ENCODE results near the gene ADGRL3.

ADGRL3 gene

GRCh38 chr4:61277785-61278760, 77.9 kb downstream of the ADGRL3 start:
- no peak for DNase-seq (ENCODE audit: low read depth in 2 of 2)

DNA sequence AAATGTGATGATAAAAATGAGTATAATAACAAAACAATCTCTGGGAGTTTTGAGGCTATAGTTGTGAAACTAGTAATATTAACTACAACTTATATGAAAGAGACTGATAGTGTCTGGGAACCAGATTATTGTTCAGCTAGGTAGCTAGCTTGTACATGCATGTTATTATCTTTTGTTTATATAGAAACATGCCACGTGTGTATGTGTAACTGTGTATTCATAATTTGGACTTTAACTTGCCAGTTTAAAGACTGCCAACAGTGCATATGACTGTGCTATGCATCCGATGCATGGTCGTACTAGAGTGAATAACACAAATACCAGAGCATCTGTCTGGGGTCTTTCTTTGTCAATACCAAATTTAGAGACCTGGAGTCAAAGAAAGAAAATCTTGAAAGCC, 92.2 kb downstream of the ADGRL3 start:
- no peak for DNase-seq (ENCODE audit: low read depth in 2 of 2)

DNA sequence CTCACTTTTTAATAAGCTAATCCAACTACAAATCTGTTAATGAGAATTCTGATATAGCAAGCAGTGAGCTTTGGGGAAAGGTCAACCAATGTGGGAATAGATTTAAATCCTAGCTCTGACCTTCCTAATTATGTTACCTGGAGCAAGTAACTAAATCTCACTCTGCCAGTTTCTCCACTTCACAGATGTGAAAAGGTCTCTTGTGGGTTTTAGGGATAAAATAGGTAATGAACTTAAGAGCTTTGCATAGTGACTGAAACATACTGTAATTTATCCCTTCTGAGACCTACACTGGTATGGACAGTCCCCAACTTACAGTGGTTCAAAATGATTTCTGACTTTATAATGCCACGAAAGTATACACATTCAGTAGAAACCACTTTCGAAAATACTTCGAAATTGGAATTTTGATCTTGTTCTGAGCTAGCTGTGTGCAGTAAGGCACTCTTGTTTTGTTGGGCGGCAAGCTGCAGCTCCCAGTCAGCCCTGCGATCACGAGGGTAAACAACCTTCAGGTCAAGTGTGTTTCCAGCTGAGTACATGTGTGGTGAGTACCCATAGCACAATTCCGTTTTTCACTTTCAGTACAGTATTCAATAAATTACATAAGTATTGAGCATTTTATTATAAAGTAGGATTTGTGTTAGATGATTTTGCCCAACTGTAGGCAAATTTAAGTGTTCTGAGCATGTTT, 93.7 kb downstream of the ADGRL3 start:
- no peak for DNase-seq (ENCODE audit: low read depth in 2 of 2)

GRCh38 chr4:61294936-61295335, 94.8 kb downstream of the ADGRL3 start:
- DNase-seq (ENCODE audit: low read depth in 2 of 2) = no peak

- no peak for DNase-seq (ENCODE audit: low read depth in 2 of 2)
These were observed 96.0 kb downstream of the ADGRL3 start for GRCh38 chr4:61296144-61296543.

- DNase-seq (ENCODE audit: low read depth in 2 of 2) = no peak
These were observed 98.1 kb downstream of the ADGRL3 start for GRCh38 chr4:61298178-61298740.

DNA sequence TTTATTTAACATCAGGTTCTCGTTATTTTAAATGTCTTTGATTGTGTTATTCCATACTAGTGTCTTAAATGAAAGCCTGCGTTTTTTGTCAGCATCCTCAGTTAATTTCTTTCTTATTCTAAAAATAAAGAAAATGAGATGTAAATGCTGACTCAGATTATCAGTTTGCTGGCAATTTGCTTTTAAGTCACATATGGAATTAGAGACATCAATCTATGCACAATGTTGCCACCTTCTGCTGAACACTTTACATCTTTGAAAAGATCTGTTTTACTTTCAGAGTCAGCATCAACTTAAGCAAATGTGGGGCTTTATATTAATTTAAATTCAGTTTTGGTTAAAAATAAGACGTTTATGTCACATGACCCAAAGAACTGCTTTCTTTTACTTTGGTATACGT, 99.2 kb downstream of the ADGRL3 start:
- DNase-seq (ENCODE audit: low read depth in 2 of 2) = no peak

DNA sequence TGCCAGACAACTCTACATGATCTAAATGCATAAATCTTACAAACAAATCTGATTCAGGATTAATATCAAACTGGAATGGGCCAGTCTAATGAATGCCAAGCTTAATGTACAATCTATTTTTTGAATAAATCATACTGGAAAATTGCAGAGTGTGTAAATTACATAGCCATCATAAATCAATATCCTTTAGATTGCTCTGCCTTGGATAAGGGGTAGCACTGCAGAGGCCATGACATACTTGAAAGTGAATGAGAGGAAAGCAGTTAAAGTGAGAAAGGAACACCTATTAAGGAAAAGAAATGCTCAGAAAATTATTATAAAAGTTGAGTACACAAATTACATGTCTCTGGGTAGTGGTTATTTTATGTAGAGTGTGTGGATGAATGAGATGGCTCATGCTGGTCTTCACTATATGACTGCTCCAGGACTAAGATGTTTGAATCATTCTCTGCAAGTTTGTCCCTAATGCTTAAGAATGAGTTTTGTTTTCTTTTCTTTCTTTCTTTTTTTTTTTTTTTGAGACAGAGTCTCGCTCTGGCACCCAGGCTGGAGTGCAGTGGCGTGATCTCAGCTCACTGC, 100.2 kb downstream of the ADGRL3 start:
- DNase-seq (ENCODE audit: low read depth in 2 of 2) = no peak

- no peak for DNase-seq (ENCODE audit: low read depth in 2 of 2)
These were observed 101.1 kb downstream of the ADGRL3 start for GRCh38 chr4:61301271-61301670.

- no peak for DNase-seq (ENCODE audit: low read depth in 2 of 2)
These were observed 107.9 kb downstream of the ADGRL3 start for GRCh38 chr4:61308033-61308432.

GRCh38 chr4:61309616-61310015, 109.5 kb downstream of the ADGRL3 start:
- no peak for DNase-seq (ENCODE audit: low read depth in 2 of 2)

DNA sequence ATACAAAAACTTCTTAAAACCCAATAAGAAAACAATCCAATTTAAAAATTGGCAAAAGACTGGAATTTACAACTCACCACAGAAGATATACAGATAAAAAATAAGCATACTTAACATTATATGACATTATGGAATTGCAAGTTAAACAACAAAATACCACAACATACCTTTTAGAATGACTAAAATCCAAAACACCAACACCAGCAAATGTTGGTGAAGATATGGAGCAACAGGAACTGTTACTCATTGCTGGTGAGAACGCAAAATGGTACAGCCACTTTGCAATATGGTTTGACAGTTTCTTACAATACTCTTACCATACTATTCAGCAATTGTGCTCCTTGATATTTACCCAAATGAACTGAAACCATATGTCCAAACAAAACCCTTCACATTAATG, 112.4 kb downstream of the ADGRL3 start:
- no peak for DNase-seq (ENCODE audit: low read depth in 2 of 2)

DNA sequence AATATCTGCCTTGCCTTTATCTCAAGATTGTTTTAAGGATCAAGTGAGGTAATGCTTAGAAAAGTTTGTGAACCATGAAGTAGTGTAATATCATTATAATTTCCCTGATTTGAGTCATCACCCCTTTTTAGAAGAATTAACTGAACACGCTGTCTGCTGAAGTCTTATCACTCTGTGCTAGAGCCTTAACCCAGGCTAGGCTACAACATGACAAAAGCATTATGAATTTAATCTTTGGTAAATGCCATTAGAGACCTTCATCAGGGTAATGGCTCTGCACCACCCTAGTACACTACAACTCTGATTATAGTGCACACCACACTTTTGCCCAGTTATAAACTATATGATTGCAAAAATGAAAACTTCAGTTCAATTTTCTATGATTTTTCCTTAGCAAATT, 118.3 kb downstream of the ADGRL3 start:
- no peak for DNase-seq (ENCODE audit: low read depth in 2 of 2)

DNA sequence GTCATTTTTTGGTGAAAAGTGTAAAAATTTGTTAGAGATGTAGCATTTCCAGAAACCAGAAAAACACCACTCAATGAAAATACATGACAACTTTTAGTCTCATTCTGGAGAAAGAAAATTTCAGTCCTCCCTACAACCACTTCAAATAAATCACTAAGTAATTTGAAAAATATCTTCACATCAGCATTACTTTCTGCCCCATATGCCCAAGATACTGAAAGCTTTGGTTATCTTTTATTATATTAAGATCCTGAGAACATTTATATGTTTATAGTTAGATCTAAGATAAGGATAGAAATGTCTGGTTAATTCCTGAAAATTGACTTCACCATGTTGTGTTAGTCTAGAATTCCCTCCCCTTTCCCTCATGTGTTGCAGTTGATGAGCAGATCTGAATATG, 119.0 kb downstream of the ADGRL3 start:
- no peak for DNase-seq (ENCODE audit: low read depth in 2 of 2)

DNA sequence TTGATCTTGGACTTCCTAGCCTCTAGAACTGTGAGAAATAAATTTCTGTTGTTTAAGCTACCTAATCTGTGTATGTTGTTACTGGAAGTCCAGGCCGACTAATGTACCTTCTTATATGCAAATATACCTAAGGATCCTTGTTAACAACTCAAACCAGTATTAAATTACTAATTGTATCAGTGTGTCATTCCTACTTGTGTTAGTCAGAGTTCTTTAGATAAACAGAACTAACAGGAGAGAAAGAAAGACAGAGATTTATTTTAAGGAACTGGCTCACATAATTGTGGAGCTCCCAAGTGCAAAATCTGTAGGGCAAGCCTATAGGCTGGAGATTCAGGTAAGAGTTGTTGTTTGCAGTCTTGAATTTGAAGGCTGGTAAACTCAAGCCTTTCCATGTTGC, 120.0 kb downstream of the ADGRL3 start:
- DNase-seq (ENCODE audit: low read depth in 2 of 2) = no peak

- no peak for DNase-seq (ENCODE audit: low read depth in 2 of 2)
These were observed 120.5 kb downstream of the ADGRL3 start for GRCh38 chr4:61320631-61321030.

- DNase-seq (ENCODE audit: low read depth in 2 of 2) = no peak
These were observed 132.6 kb downstream of the ADGRL3 start for GRCh38 chr4:61332693-61333092.

GRCh38 chr4:61333490-61333889, 133.4 kb downstream of the ADGRL3 start:
- no peak for DNase-seq (ENCODE audit: low read depth in 2 of 2)

- no peak for DNase-seq (ENCODE audit: low read depth in 2 of 2)
These were observed 135.2 kb downstream of the ADGRL3 start for GRCh38 chr4:61335241-61335763.

DNA sequence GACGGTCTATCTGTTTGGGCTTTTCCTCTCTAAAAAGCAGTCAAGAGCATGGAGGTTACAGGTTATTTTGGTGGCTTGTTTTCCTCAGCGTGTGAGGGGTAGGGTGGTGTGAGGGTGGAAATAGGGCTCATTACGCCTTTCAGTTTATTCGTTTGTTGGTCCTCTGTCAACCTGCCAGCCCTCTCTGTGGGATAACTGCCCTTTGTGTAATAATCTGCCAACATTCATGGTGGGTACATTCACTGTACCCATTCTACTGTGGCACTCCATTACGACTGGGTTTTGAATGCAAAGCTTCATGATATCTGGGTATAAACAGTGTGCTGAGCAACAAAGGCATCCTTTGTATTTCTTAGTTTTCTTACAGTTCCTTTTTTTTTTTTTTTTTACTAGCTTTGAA, 136.4 kb downstream of the ADGRL3 start:
- no peak for DNase-seq (ENCODE audit: low read depth in 2 of 2)

GRCh38 chr4:61336916-61337315, 136.8 kb downstream of the ADGRL3 start:
- DNase-seq (ENCODE audit: low read depth in 2 of 2) = no peak

- no peak for DNase-seq (ENCODE audit: low read depth in 2 of 2)
These were observed 141.9 kb downstream of the ADGRL3 start for GRCh38 chr4:61342061-61342460.

Data from stimulated activated CD4-positive, alpha-beta T cell treated with anti-CD3 and anti-CD28 coated beads, Interleukin-12 subunit alpha, Interleukin-12 subunit beta, amount 100 ng/mL, for 24 hours (primary cell).